Omental fat pad (tissue), 4 donors: ENCODE data around the gene PPP2R2C. TPM values are rescaled to one million over a fixed set of nuclear protein-coding genes. Genes with fewer than 3 reads are reported as not detected.

Source experiments
- ATAC-seq: fragments of 150-250 bp; one replicate; pipeline ENCODE4 v1.9.1; 2016; ENCODE audit warnings: mild to moderate bottlenecking, moderate library complexity; ENCODE audit not compliant: low FRiP score
- DNase-seq: peaks from one replicate; pipeline ENCODE4 v3.0.0-alpha.2; 2019; ENCODE audit warnings: low spot score
- CTCF ChIP-seq, 3 donors: fragments of 450-650 bp; IDR thresholded peaks; one replicate each; pipeline ENCODE4 v1.5.1; 2016 to 2017; ENCODE audit warnings: antibody characterized with exemption in 3 of 3, mild to moderate bottlenecking in 3 of 3, moderate library complexity in 2 of 3
- total RNA-seq, 4 donors: library from RNA; depleted of rRNA; stranded (reverse); fragments of >200 nt; gene quantifications; one replicate each; pipeline ENCODE4 v1.1.0, GENCODE V29; 2016

PPP2R2C gene
- total RNA-seq, 4 donors from 2014 or later = 0.38 to 1.7 (median 0.68) TPM

- no peak for TF ChIP-seq CTCF (IDR thresholded peaks at IDR 0.05)
- peak; percentile 9 for DNase-seq
- ATAC-seq = no peak
Measured at GRCh38 chr4:6463311-6464289, 8.8 kb downstream of the PPP2R2C start.

GRCh38 chr4:6461301-6462165 lies 10.9 kb downstream of the PPP2R2C start:
- no peak for TF ChIP-seq CTCF (IDR thresholded peaks at IDR 0.05)
- DNase-seq = peak; percentile 14
- ATAC-seq = no peak

- DNase-seq = peak; percentile 15
- no peak for ATAC-seq
- TF ChIP-seq CTCF (IDR thresholded peaks at IDR 0.05) = no peak
Measured at GRCh38 chr4:6460876-6461275, 11.5 kb downstream of the PPP2R2C start.

- TF ChIP-seq CTCF (IDR thresholded peaks at IDR 0.05) = no peak
- no peak for DNase-seq
- ATAC-seq = no peak
Measured at GRCh38 chr4:6458528-6458927, 13.9 kb downstream of the PPP2R2C start.

GRCh38 chr4:6456450-6456849 lies 16.0 kb downstream of the PPP2R2C start:
- DNase-seq (no peak), ATAC-seq (no peak)
- TF ChIP-seq CTCF (IDR thresholded peaks at IDR 0.05) = no peak

GRCh38 chr4:6454112-6454910 lies 18.1 kb downstream of the PPP2R2C start:
- no peak for DNase-seq
- no peak for ATAC-seq
- no peak for TF ChIP-seq CTCF (IDR thresholded peaks at IDR 0.05)
